ENCODE measurements around the gene RAB18. TPM values are rescaled to one million over a fixed set of nuclear protein-coding genes. Genes with fewer than 3 reads are reported as not detected.

RAB18 gene
- total RNA-seq, 1 experiment from 2014 or later, result 68.1 TPM

- Histone ChIP-seq H3K4me1 (ENCODE audit: control insufficient read depth in 1 of 2, insufficient read depth in 2 of 2, low read length in 2 of 2) (peaks cover 5 to 11% of the 10 kb centered on the region in 2 experiments; a peak in 3 of 4 replicates), H2AFZ (ENCODE audit: low read depth, low read length, poor library complexity, severe bottlenecking) (peak overlapping the region; percentile 84), H3K9me2 (ENCODE audit: insufficient read depth) (no peaks in the 10 kb centered on the region), H4K20me1 (ENCODE audit: insufficient read depth) (no peaks in the 10 kb centered on the region), H3K36me3 (ENCODE audit: control insufficient read depth in 1 of 2, insufficient read depth in 2 of 2, low read length in 2 of 2) (no peaks in the 10 kb centered on the region), H3K9ac (ENCODE audit: low read length) (peak overlapping the region; percentile 78), H3K79me2 (ENCODE audit: insufficient read depth, low read length) (peaks cover 45% of the 10 kb centered on the region), H3K27me3 (ENCODE audit: insufficient read depth, low read length) (no peaks in the 10 kb centered on the region), H3K27ac (ENCODE audit: low read depth, low read length) (peak overlapping the region; percentile 31; the same call in 1 of the 2 replicates), H3K4me2 (ENCODE audit: low read length) (peak overlapping the region; percentile 76), H3K9me3 (ENCODE audit: control insufficient read depth in 1 of 2, insufficient read depth in 1 of 2, low read depth in 1 of 2, low read length in 2 of 2) (no peaks in the 10 kb centered on the region), H3K4me3 (replicated peaks in 1 of 2; ENCODE audit: low read depth in 1 of 2, low read length in 2 of 2) (peak overlapping the region; percentile 81 to 94)
- DNase-seq (ENCODE audit: low read depth, low spot score), result no peak
- intact Hi-C loops (cut with micrococcal nuclease), result no loop called here
- TF ChIP-seq EGR1 (IDR thresholded peaks at IDR 0.05; ENCODE audit: low read depth) (no peak), CEBPB (IDR thresholded peaks at IDR 0.05; ENCODE audit: low read depth) (no peak), YY1 (IDR thresholded peaks at IDR 0.05; ENCODE audit: extremely low read depth, insufficient replicate concordance, low read depth, low read length) (no peak), TCF7L2 (IDR thresholded peaks at IDR 0.05; ENCODE audit: borderline replicate concordance, extremely low read depth, insufficient read depth, insufficient read length) (no peak), POLR2A (IDR thresholded peaks at IDR 0.05; ENCODE audit: borderline replicate concordance, extremely low read depth, insufficient read depth, insufficient read length) (no peak), ZFX (IDR thresholded peaks at IDR 0.05) (no peak), MAX (IDR thresholded peaks at IDR 0.05) (no peak), REST (IDR thresholded peaks at IDR 0.05; ENCODE audit: low read depth) (no peak), EZH2 (IDR thresholded peaks at IDR 0.05) (no peak), CBX3 (IDR thresholded peaks at IDR 0.05; ENCODE audit: low read depth) (no peak), ELF1 (IDR thresholded peaks at IDR 0.05; ENCODE audit: borderline replicate concordance, low read depth) (no peak), FOSL1 (IDR thresholded peaks at IDR 0.05; ENCODE audit: low read depth) (no peak), ZNF274 (IDR thresholded peaks at IDR 0.05; ENCODE audit: low read depth, low read length) (no peak), JUND (IDR thresholded peaks at IDR 0.05) (no peak)
- ChIA-PET POLR2A (interaction anchor here (0.9 to 1.4 kb wide), 6 partner anchors 18 to 349 kb away, joined by 3 to 4 read pairs (median 3); partner anchors contain the start of gene YME1L1), CTCF (interaction anchor here (1.0 to 1.6 kb wide), 4 partner anchors 21 to 890 kb away, joined by 3 to 4 read pairs (median 3); no protein-coding TSS in a partner anchor), RAD21 (ENCODE audit: low non-redundant PET in 1 of 2, low total read pairs in 2 of 2, uncharacterized antibody in 2 of 2, unreplicated experiment in 2 of 2) (interaction anchor here in 1 of 2 experiments (0.9 kb wide), 1 partner anchor 739 kb away, joined by 3 read pairs; no protein-coding TSS in a partner anchor)
- no peak for ATAC-seq
- TSS peak; percentile 74 for BruUV-seq (replicated peaks)
Observed at GRCh38 chr10:27503498-27504006, 552 bp upstream of the RAB18 start.

Measured in HCT116 (cell line).